A549 treated with CORT108297 at 1 μM for 4 hours (cell line): ENCODE data around the gene RAMACL. TPM values are rescaled to one million over a fixed set of nuclear protein-coding genes. Genes with fewer than 3 reads are reported as not detected.

Source experiments
- total RNA-seq: library from RNA; stranded (reverse); fragments of 200-300 nt; extraction: Qiagen RNA extraction; gene quantifications from 5 replicates; pipeline ENCODE4 v1.2.3, GENCODE V29; 2022

RAMACL gene
- total RNA-seq = 0.13 to 0.20 TPM (median 0.16 TPM) in 4 of 5 replicates, not detected in the other

GRCh38 chr6:166586424-166587156 is at the start of gene RAMACL:
Gene RAMACL, minus strand, starts transcription at chr6:166586678. Its CDS starts 201 bp downstream, at chr6:166586477.

GRCh38 chr6:166627033-166627874 is 40.8 kb upstream of the RAMACL start, which contains the start of gene RPS6KA2:
Gene RPS6KA2, minus strand, starts transcription at chr6:166627251. Its CDS starts 232 bp downstream, at chr6:166627019.

Other genes with a start within 250 kb of the RAMACL start
- 36.6 to 44.9 TPM (median 42.3 TPM) in 5 replicates for gene SFT2D1, start 244.1 kb downstream of the RAMACL start, total RNA-seq
- 4.1 to 5.3 TPM (median 4.5 TPM) in 5 replicates for gene MPC1, start 203.7 kb downstream of the RAMACL start, total RNA-seq
- gene RPS6KA2, start 40.6 kb upstream of the RAMACL start, total RNA-seq = 0.07 to 0.30 TPM (median 0.08 TPM) in 5 replicates